ENCODE data around the gene CMTR1.
"Not testable (repeated sequence)": the region's sequence is repeated elsewhere in the genome, so short reads cannot be mapped to it uniquely, and the experiment has no call there.

CMTR1 gene

GRCh38 chr6:37432916-37433656 lies at the start of gene CMTR1:
CMTR1 (plus strand) TSS chr6:37433221; CDS start chr6:37435630, 2,409 bp downstream.
- peak within 1 kb of the TSS; percentile 94 for H3K9ac ChIP-seq (ENCODE audit: low read length)
- H3K4me3 ChIP-seq (ENCODE audit: low read depth in 1 of 2, low read length in 2 of 2): peak within 1 kb of the TSS; percentile 71 to 85
- H3K27ac ChIP-seq (ENCODE audit: low read depth, low read length): peak within 1 kb of the TSS; percentile 93
- no peaks in the 10 kb centered on the region for H3K27me3 ChIP-seq (ENCODE audit: control insufficient read depth in 1 of 2, insufficient read depth in 2 of 2, low read length in 2 of 2)
- peaks cover 20% of the 10 kb centered on the region for H3K4me1 ChIP-seq (ENCODE audit: insufficient read depth, low read length)
- H3K9me3 ChIP-seq (ENCODE audit: low read length): no peaks in the 10 kb centered on the region
- H3K36me3 ChIP-seq (ENCODE audit: insufficient read depth, low read length): peaks cover 26% of the 10 kb centered on the region

GRCh38 chr6:37388578-37388977 lies 44.4 kb upstream of the CMTR1 start:
- Histone ChIP-seq H3K4me3 (ENCODE audit: low read depth in 1 of 2, low read length in 2 of 2) (no peak overlapping the region), H3K4me1 (ENCODE audit: insufficient read depth, low read length) (no peaks in the 10 kb centered on the region), H3K9ac (ENCODE audit: low read length) (no peak overlapping the region), H3K36me3 (ENCODE audit: insufficient read depth, low read length) (peaks cover 12% of the 10 kb centered on the region), H3K9me3 (ENCODE audit: low read length) (no peaks in the 10 kb centered on the region), H3K27me3 (ENCODE audit: control insufficient read depth in 1 of 2, insufficient read depth in 2 of 2, low read length in 2 of 2) (no peaks in the 10 kb centered on the region), H3K27ac (ENCODE audit: low read depth, low read length) (no peak overlapping the region)

GRCh38 chr6:37389857-37390256 lies 43.2 kb upstream of the CMTR1 start:
- Histone ChIP-seq H3K27ac (ENCODE audit: low read depth, low read length) (no peak overlapping the region), H3K4me3 (ENCODE audit: low read depth in 1 of 2, low read length in 2 of 2) (no peak overlapping the region), H3K9ac (ENCODE audit: low read length) (no peak overlapping the region), H3K27me3 (ENCODE audit: control insufficient read depth in 1 of 2, insufficient read depth in 2 of 2, low read length in 2 of 2) (no peaks in the 10 kb centered on the region), H3K9me3 (ENCODE audit: low read length) (no peaks in the 10 kb centered on the region), H3K4me1 (ENCODE audit: insufficient read depth, low read length) (no peaks in the 10 kb centered on the region), H3K36me3 (ENCODE audit: insufficient read depth, low read length) (peaks cover 12% of the 10 kb centered on the region)

- Histone ChIP-seq H3K4me3 (ENCODE audit: low read depth in 1 of 2, low read length in 2 of 2) (no peak overlapping the region), H3K27ac (ENCODE audit: low read depth, low read length) (no peak overlapping the region), H3K36me3 (ENCODE audit: insufficient read depth, low read length) (peaks cover 11% of the 10 kb centered on the region), H3K4me1 (ENCODE audit: insufficient read depth, low read length) (no peaks in the 10 kb centered on the region), H3K9me3 (ENCODE audit: low read length) (no peaks in the 10 kb centered on the region), H3K9ac (ENCODE audit: low read length) (no peak overlapping the region), H3K27me3 (ENCODE audit: control insufficient read depth in 1 of 2, insufficient read depth in 2 of 2, low read length in 2 of 2) (no peaks in the 10 kb centered on the region)
Measured at GRCh38 chr6:37391120-37391519, 41.9 kb upstream of the CMTR1 start.

GRCh38 chr6:37392821-37393220 lies 40.2 kb upstream of the CMTR1 start:
- Histone ChIP-seq H3K4me1 (ENCODE audit: insufficient read depth, low read length) (no peaks in the 10 kb centered on the region), H3K4me3 (ENCODE audit: low read depth in 1 of 2, low read length in 2 of 2) (no peak overlapping the region), H3K36me3 (ENCODE audit: insufficient read depth, low read length) (peaks cover 6% of the 10 kb centered on the region), H3K9me3 (ENCODE audit: low read length) (no peaks in the 10 kb centered on the region), H3K9ac (ENCODE audit: low read length) (no peak overlapping the region), H3K27ac (ENCODE audit: low read depth, low read length) (no peak overlapping the region), H3K27me3 (ENCODE audit: control insufficient read depth in 1 of 2, insufficient read depth in 2 of 2, low read length in 2 of 2) (no peaks in the 10 kb centered on the region)

GRCh38 chr6:37393381-37393929 lies 39.6 kb upstream of the CMTR1 start:
- Histone ChIP-seq H3K36me3 (ENCODE audit: insufficient read depth, low read length) (peaks cover 6% of the 10 kb centered on the region), H3K9ac (ENCODE audit: low read length) (no peak overlapping the region), H3K27me3 (ENCODE audit: control insufficient read depth in 1 of 2, insufficient read depth in 2 of 2, low read length in 2 of 2) (no peaks in the 10 kb centered on the region), H3K4me3 (ENCODE audit: low read depth in 1 of 2, low read length in 2 of 2) (no peak overlapping the region), H3K9me3 (ENCODE audit: low read length) (no peaks in the 10 kb centered on the region), H3K4me1 (ENCODE audit: insufficient read depth, low read length) (no peaks in the 10 kb centered on the region), H3K27ac (ENCODE audit: low read depth, low read length) (no peak overlapping the region)

GRCh38 chr6:37396571-37397180 lies 36.3 kb upstream of the CMTR1 start:
- Histone ChIP-seq H3K27ac (ENCODE audit: low read depth, low read length) (no peak overlapping the region), H3K4me3 (ENCODE audit: low read depth in 1 of 2, low read length in 2 of 2) (no peak overlapping the region), H3K9me3 (ENCODE audit: low read length) (no peaks in the 10 kb centered on the region), H3K4me1 (ENCODE audit: insufficient read depth, low read length) (no peaks in the 10 kb centered on the region), H3K27me3 (ENCODE audit: control insufficient read depth in 1 of 2, insufficient read depth in 2 of 2, low read length in 2 of 2) (no peaks in the 10 kb centered on the region), H3K36me3 (ENCODE audit: insufficient read depth, low read length) (no peaks in the 10 kb centered on the region), H3K9ac (ENCODE audit: low read length) (no peak overlapping the region)

GRCh38 chr6:37399131-37399530 lies 33.9 kb upstream of the CMTR1 start:
- H3K9ac ChIP-seq (ENCODE audit: low read length): no peak overlapping the region
- no peak overlapping the region for H3K4me3 ChIP-seq (ENCODE audit: low read depth in 1 of 2, low read length in 2 of 2)
- no peak overlapping the region for H3K27ac ChIP-seq (ENCODE audit: low read depth, low read length)
- H3K9me3 ChIP-seq (ENCODE audit: low read length): no peaks in the 10 kb centered on the region
- no peaks in the 10 kb centered on the region for H3K4me1 ChIP-seq (ENCODE audit: insufficient read depth, low read length)
- no peaks in the 10 kb centered on the region for H3K36me3 ChIP-seq (ENCODE audit: insufficient read depth, low read length)
- no peaks in the 10 kb centered on the region for H3K27me3 ChIP-seq (ENCODE audit: control insufficient read depth in 1 of 2, insufficient read depth in 2 of 2, low read length in 2 of 2)

GRCh38 chr6:37399795-37400490 lies 33.1 kb upstream of the CMTR1 start:
- Histone ChIP-seq H3K9me3 (ENCODE audit: low read length) (no peaks in the 10 kb centered on the region), H3K36me3 (ENCODE audit: insufficient read depth, low read length) (no peaks in the 10 kb centered on the region), H3K27ac (ENCODE audit: low read depth, low read length) (no peak overlapping the region), H3K9ac (ENCODE audit: low read length) (no peak overlapping the region), H3K4me3 (ENCODE audit: low read depth in 1 of 2, low read length in 2 of 2) (no peak overlapping the region), H3K4me1 (ENCODE audit: insufficient read depth, low read length) (no peaks in the 10 kb centered on the region), H3K27me3 (ENCODE audit: control insufficient read depth in 1 of 2, insufficient read depth in 2 of 2, low read length in 2 of 2) (no peaks in the 10 kb centered on the region)

- H3K36me3 ChIP-seq (ENCODE audit: insufficient read depth, low read length); H3K27me3 ChIP-seq (ENCODE audit: control insufficient read depth in 1 of 2, insufficient read depth in 2 of 2, low read length in 2 of 2); H3K27ac ChIP-seq (ENCODE audit: low read depth, low read length); H3K9ac ChIP-seq (ENCODE audit: low read length); H3K9me3 ChIP-seq (ENCODE audit: low read length); H3K4me1 ChIP-seq (ENCODE audit: insufficient read depth, low read length); H3K4me3 ChIP-seq (ENCODE audit: low read depth in 1 of 2, low read length in 2 of 2): not testable (repeated sequence)
Measured at GRCh38 chr6:37401658-37402057, 31.4 kb upstream of the CMTR1 start.

GRCh38 chr6:37406726-37407341 lies 26.2 kb upstream of the CMTR1 start:
- H3K27me3 ChIP-seq (ENCODE audit: control insufficient read depth in 1 of 2, insufficient read depth in 2 of 2, low read length in 2 of 2): no peaks in the 10 kb centered on the region
- no peaks in the 10 kb centered on the region for H3K36me3 ChIP-seq (ENCODE audit: insufficient read depth, low read length)
- no peak overlapping the region for H3K9ac ChIP-seq (ENCODE audit: low read length)
- no peak overlapping the region for H3K27ac ChIP-seq (ENCODE audit: low read depth, low read length)
- no peaks in the 10 kb centered on the region for H3K4me1 ChIP-seq (ENCODE audit: insufficient read depth, low read length)
- H3K9me3 ChIP-seq (ENCODE audit: low read length): no peaks in the 10 kb centered on the region
- H3K4me3 ChIP-seq (ENCODE audit: low read depth in 1 of 2, low read length in 2 of 2): no peak overlapping the region
